DMS114 treated with DMSO at 0.1 percent for 48 hours (cell line): Measurements from ENCODE around the gene PPP2R3B.
"Not testable (repeated sequence)": the region's sequence is repeated elsewhere in the genome, so short reads cannot be mapped to it uniquely, and the experiment has no call there.

Experiments
- DNase-seq: peaks from one replicate; lab custom pipeline; 2025; ENCODE audit not compliant: unreplicated experiment; lab: John Stamatoyannopoulos, UW

PPP2R3B gene

DNA sequence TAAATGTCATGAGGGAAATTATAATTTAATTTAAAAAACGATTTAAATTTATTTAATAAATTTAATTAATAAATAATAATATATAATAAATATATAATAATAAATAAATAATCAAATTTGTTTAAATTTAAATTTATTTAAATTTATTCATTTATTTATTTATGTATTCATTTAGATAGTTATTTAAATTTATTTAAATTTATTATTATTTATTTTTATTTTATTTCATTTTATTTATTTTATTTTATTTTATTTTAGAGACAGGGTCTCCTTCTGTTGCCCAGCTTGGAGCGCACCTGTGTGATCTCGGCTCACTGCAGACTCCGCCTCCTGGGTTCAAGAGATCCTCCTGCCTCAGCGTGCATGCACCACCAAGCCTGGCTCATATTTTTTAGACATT is 18.4 kb upstream of the PPP2R3B start:
- no peak for DNase-seq

DNA sequence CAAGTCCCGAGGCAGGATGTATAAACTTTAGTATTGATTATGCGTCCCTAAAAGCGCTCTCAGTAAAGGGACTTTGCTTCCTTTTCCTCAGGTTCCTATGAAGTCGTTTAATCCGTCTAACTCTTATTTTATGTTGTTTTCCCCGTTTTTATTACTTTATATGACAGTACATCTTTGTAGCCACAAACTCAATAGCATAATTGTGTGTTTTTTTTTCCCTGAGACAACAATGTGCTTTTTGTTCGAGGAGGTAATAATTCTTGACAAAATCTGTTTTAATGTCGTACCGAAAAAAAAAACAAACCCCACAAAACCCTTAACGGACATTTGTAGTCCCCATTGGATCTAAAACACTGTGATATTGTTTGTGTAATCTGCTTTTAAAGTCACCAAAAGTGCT is 17.9 kb upstream of the PPP2R3B start:
- DNase-seq, result no peak

DNA sequence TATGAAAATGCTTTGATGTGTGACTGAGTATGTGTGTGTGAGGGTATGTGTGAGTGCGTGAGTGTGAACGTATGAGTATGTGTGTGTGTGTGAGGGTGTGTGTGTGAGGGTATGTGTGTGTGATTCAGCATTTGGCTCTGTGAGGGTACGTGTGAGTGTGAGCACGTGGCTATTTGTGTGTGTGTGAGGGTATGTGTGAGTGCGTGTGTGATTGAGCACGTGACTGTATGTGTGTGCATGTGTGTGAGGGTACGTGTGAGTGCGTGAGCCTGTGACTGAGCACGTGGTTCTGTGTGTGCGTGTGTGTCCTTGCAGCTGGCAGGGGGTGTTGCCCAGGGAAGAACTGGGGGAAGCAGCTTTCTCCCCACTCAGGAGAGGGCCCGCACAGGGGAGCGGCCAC is 16.1 kb upstream of the PPP2R3B start:
- no peak for DNase-seq

DNA sequence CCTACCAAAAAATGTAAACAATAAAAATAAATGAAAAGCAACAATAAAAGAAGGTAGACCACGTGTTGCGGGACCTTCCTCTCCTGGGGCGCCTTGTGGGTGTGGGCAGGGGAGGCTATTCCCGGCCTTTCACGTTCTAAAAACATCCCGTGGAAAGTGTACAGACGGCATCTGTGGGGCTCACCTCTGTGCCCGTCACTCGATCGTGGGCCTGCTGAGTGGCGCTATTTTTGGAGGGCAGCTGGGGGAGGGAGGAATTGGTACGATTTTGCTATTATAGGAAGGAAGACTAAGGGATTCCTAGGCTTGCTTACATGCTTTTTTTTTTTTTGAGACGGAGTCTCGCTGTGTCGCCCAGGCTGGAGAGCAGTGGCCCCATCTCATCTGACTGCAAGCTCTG is 13.6 kb upstream of the PPP2R3B start:
- DNase-seq, result no peak

DNA sequence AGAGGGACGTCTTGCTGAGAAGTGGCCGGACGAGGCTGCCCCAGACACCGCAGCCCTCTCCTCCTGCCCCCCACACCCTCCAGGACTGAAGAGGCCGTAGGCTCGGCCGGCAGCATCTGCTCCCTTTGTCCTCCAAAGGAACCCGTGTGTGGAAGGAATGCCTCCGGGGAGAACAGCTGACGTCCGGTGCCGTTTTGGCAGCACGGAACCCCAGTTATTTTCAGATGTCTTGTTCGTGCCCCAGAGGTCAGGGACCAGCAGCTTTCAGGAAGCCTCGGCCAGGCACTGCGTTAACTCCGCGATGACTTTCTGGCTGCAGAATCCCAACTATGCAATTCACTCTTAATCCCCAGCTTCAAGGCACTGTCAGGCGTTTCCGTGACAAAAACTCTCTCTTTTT is 10.9 kb upstream of the PPP2R3B start:
- no peak for DNase-seq

DNA sequence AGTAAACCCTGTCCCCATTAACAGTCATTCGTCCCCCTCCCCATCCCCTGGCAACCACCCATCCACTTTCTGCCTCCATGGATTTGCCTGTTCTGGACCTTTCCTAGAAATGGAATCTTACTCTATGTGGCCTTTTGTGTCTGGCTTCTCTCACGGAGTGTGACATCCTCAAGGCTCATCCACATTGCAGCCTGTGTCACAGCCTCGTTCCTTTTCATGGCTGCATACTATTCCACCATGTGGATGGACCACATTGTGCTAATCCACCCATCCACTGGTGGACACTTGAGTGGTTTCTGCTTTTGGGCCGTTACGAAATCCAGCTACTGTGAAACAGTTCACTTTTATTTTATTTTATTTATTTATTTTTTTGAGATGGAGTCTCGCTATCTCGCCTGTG is 8.1 kb upstream of the PPP2R3B start:
- no peak for DNase-seq

DNA sequence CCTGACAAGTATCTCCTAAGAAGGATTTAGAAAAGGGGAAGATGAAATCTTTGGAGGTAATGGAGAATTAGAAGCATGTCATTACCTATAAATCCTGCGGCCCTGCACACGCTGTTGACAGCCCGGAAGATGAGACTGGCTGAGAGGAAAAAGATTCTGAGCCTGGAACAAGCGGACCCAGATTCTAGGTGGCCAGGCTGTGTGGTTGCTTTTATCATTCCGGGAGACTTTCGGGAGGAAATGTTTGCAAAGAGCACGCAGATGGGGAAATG is 5.8 kb upstream of the PPP2R3B start:
- no peak for DNase-seq

DNA sequence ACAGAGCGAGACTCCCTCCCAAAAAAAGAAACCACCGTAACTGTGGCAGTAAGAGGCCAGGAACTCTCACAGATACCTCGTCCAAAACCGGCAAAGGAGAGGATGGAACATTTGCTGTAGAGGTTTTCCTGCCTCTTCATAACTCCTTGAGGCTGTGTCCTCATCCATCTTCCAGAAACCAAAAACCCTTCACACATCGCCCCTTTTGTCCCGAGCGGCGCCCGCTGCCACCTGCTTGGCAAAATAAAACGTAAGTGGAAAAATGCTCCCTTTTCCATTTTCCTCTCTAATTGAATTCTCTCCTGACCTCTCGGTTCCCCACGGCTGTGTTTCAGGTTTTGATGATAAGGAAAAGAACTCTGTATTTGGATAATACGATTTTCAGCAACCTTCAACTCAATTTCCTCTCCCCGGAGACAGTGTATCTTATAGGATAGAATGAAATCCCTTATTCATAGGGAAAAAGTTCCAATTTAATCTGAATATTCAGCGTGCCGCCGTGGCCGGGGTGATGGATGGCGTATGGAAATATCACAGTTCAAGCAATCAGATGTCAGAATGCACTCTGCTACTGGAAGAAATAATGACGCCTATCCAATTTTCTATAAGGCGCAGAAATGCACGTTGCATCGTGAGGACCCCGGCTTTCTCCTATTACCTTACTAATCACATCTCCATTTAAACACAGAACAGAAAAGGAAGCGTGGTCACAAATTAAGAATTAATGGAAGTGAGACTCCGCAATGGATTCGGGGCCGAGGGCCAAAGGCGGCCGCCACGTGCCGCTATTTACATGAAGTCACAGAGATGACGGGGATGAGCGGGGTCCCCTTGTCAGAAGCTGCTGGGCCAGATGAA is 5.2 kb upstream of the PPP2R3B start:
- DNase-seq, result no peak

DNA sequence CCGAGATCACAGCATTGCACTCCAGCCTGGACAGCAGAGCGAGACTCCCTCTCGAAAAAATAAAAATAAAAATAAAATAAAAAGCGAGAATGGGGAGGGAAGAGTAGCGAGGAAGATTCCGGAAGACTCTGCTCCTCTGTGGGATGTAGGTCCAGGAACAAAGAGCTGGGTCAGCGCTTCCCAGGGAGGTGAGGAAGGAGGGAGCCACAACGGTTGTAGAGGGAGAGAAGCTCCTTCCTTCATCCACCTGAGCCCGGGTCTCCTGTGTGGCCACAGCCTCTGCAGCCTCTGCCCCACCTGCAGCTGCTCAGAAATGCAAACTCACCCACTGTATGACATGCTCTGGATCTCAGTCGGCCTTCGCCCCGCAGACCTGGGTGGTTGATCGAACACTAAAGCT is 3.8 kb upstream of the PPP2R3B start:
- DNase-seq, result no peak

DNA sequence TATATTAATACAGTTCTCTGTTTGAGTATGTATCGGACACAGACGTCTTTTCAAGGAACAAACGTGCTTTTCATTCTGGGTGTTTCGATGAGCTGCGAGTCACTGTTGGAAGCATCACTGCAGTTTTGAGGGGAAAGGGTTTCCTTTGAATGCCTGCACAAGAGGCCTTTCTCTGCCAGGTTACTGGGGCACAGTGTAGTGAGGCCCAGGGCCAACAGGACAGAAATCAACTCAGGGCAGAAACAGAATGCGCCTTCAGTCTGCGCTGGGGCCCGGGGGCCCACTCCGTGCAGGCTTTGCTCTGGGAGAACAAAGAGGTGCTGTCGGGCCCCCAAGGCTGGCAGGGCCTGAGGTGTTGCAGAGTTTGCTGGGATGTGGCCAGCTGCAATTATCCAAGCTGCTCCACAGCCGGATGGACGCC is 2.3 kb upstream of the PPP2R3B start:
- no peak for DNase-seq

DNA sequence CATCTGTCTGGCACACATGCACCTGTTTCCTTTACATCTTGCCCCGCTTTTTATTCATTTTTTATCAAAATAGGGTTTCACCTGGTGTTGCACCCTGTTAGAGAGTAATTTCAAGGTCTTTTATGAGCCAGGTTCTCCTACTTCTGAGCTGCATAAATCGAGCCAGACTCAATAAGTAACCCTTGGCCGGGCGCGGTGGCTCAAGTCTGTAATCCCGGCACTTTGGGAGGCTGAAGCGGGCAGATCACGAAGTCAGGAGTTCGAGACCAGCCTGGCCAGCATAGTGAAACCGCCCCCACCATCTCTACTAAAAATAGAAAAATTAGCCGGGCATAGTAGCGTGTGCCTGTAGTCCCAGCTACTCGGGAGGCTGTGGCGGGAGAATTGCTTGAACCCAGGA is 1.0 kb upstream of the PPP2R3B start:
- no peak for DNase-seq

DNA sequence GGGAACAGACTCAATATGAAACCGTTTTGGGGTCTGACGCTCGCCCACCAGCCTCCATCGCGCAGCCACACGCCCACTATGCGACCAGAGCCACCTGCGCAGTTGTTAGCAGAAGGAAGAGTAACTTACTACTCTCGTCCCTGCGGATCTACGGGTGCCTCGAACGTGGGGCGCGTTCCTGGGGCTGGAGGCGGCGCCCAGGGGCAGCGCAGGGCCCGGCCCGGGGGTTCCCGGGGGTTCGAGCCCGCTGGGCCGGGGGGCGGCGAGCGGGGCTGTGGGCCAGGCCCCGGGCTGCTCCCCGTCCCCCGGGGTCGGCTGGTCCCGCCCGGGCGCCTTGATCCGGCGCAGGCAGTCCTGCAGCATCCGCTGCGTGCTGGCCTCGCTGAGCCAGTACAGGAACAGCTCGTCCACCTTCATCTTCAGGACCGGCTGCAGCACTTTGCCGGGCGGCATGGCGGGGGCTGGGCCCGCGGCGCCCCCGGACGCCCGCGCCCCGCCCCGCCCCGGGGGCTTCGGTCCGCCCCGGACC is 404 bp downstream of the PPP2R3B start:
- DNase-seq, result no peak

DNA sequence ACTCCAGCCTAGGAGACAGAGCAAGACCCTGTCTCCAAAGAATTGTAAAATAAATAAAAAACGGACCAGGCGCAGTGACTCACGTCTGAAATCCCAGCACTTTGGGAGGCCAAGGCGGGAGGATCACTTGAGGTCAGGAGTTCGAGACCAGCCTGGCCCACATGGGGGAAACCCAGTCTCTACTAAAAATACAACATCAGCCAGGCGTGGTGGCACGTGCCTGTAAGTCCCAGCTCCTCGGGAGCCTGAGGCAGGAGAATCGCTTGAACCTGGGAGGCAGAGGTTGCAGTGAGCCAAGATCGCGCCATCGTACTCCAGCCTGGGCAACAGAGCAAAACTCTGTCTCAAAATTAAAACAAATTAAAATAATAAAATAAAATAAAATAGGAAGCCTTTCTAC is 971 bp downstream of the PPP2R3B start:
- not testable (repeated sequence) for DNase-seq

DNA sequence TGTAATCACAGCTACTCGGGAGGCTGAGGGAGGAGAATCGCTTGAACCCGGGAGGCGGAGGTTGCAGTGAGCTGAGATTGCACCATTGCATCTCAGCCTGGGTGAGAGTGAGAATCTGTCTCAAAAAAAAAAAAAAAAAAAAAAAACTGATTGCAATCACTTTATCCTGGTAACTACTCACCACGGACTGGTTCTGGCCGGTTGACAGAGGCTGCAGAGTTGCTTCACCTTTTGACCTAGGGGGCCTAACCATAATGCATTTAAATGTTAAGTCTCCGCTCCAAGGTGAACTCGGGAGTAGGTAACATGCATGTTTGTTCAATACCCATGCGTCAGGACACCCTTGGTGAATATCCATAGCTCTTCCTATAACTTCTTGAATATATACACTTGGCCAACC is 1.8 kb downstream of the PPP2R3B start:
- no peak for DNase-seq

DNA sequence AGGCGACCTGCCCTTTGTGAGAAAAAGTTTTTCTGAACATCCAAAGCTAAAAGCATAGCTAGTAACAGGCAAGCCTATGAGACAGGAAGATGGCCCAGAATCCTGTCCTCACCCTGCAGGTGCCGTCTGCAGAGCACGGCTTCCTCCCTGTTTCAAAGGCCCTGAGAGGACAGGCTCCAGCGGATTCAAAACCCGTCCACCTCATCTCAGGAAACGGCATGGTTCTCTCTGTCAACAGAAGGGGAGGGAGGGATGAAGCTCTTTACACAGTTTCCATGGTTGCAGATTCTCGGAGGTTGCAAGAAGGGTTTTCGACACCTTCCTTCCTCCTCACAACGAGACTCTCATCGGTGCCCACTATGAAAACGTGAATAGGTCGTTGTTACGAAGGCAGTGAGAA is 8.3 kb downstream of the PPP2R3B start:
- no peak for DNase-seq

DNA sequence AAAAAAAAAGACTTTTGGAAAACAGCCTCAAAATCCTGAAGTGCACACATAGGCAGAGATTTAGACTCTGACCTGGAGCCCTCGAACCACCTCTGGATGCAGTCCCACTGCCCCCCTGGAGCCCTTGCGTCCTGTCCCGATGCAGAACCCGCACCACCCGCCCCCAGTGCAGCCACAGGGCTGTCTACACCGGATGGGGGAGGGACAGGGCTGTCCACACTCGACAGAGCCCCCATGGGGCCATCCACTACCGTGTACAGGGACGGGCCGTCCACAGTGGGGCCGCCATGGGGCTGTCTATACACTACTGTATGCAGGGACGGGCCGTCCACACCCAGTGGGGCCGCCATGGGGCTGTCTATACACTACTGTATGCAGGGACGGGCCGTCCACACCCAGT is 10.5 kb downstream of the PPP2R3B start:
- not testable (repeated sequence) for DNase-seq

DNA sequence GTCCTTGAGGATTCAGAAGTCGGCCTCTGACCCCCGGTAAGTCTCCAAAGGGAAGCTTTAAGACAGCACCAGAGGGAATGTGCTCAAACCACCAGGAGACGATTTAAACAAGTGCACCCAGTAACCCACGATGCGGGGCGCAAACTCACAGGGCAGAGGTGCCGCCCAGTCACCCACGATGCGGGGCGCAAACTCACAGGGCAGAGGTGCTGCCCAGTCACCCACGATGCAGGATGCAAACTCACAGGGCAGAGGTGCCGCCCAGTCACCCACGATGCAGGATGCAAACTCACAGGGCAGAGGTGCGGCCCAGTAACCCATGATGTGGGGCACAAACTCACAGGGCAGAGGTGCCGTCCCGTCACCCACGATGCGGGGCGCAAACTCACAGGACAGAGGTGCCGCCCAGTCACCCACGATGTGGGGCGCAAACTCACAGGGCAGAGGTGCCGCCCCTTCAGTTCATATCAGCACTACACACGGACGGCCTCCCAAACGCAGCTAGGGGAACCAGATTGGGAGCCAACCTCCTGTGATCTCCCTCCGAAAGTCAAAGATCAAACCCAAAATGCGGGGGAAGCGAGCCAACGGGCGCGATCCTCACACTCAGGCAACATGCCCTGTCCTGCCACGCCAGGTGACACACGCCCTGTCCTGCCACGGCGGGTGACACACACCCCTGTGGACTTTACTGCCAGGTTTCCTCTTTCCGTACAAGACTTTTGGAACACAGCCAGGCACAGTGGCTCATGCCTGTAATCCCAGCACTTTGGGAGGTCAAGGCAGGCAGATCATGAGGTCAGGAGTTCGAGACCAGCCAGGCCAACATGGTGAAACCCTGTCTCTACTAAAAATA is 11.3 kb downstream of the PPP2R3B start:
- no peak for DNase-seq

DNA sequence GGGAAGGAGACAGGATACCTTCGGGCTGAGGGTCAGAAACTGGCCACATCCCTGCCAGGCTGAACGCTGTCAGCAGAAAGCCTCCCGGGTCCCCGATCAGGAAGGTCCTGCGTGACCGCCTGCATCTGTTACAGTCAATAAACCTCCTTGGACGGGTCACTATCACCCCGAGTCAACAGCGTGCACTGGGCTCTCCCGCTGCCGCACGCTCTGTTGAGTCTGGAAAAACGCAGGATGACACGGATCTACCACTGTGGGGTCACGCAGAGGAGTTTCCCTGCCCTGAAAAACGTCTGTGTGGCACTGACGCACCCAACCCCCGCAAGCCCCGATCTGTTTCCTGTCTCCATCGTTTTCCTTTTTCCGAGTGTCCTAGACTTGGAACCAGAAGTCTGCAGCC is 12.1 kb downstream of the PPP2R3B start:
- DNase-seq, result no peak

DNA sequence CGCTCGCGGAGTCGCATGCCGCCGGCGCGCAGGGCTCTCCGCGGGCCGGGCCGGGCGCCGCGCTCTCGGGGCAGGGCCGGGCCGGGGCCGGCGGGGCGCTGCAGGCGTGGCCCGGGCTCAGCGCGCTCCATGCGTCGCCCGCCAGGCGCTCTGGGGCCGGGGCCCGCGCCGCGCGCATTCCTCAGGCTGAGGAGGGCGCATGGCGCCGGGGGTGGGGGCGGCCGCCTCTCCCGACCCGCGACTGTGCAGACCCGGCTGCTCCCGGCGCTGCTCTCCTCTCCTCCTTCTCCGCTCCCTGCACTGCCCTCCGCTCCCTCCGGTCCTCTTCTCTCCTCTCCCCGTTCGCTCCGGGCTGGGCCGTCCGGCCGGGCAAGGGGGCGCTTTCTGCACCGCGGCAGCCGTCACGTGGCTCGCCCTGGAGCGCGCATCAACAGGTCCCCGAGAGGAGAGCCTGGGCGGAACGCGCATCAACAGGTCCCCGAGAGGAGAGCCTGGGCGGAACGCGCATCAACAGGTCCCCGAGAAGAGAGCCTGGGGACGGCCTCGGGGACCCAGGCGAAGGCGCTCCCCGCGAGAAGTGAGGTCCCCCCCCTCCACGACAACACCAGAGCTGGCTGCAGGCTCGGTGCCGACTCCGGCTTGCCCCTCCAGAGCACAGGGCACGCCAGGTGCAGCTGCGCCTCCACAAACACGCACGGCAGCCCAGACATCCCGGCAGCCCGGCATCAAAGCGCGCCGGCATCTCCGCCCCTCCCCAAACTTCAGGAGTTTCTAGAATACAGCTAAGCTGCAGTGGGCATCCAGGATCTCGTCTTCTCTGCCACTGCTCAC is 12.9 kb downstream of the PPP2R3B start:
- DNase-seq, result no peak

DNA sequence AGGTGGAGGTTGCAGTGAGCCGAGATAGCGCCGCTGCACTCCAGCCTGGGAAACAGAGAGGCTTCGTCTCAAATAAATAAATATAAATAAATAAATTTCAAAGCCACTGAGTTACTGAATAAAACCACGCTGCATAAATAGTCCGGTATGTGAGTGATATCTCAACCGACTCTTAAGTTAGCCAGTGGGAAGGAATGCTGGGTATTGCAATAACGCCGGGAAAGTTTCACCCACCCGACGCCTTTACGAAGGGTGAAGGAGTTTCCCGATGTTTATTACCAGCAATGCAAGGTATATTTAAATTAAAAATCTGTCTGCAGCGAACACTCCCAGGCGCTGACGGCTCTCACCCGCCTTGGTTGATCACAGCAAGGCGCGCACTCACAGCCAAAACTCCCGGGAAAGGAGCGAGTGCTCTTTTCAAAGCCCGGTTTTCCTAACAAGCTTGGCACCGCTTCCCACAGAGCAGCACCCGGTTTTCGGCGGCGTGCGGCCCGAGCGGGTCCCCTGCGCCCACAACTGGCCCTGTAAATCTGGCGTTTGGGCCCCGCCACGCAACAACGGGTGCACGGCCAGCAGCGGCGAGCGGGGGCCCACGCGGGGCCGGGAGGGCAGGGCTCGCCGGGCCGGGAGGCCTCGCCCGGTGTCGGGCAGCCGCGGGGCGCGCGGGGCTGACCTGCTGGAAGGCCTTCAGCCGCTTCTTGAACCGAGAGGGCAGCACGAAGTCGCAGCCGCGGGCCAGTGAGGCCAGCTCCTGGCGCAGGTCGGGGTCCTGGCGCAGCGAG is 13.7 kb downstream of the PPP2R3B start:
- no peak for DNase-seq

DNA sequence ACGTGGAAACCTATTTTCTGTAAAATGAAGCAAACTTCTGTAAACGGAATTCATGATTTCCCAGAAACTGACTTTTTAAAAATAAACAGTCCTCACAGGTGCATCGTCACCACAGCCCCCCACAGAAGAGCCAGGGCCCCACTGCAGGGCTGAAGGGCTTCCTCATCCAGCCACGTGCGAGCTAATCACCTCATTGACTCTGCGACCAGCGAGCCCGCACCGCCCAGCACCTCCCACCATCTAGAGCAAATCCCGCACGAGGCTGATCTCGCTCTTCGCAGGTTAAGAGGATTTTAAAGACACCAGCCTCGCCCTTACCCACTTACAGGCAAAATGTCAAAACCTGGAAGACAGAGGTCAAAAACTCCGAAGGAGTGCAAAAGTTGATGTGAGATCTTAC is 14.8 kb downstream of the PPP2R3B start:
- no peak for DNase-seq
